ENCODE results near the gene BORCS5.
A peak's percentile ranks its signal among the peaks of the same experiment; 100 is the strongest.

BORCS5 gene

GRCh38 chr12:12436831-12437345 lies 80.0 kb downstream of the BORCS5 start:
- no peak for DNase-seq (ENCODE audit: low read depth)

- DNase-seq (ENCODE audit: low read depth) = peak; percentile 36
Measured at GRCh38 chr12:12439636-12440035, 82.8 kb downstream of the BORCS5 start.

GRCh38 chr12:12440784-12441428 lies 84.0 kb downstream of the BORCS5 start:
- DNase-seq (ENCODE audit: low read depth) = no peak

- no peak for DNase-seq (ENCODE audit: low read depth)
Measured at GRCh38 chr12:12441429-12441807, 84.5 kb downstream of the BORCS5 start.

DNA sequence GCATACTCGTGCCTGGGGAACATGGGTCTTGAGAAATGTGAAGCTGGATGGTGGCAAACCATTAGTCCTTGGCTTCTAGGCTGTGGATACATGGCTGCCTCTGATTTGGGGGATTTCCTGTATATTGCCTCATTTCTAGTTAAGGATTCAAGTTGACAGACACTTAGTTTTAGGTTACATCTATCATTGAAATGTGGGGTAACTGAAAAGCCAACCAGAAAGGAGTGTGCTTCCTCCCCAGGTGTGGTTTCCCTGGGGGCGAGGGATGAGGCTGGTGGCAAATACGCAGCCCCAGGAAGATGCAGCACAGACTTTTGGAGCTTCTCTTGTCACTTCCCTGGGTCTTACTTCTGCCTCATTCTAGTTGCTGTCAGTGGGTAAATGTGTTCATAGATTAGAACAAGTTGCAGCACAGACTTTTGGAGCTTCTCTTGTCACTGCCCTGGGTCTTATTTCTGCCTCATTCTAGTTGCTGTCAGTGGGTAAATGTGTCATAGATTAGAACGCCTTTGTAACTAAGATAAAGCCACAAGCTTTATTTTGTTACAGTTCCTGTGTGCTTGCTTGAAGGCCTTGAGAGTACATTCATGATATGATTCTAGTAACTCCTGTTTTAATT lies 85.1 kb downstream of the BORCS5 start:
- peak; percentile 19 for DNase-seq (ENCODE audit: low read depth)

- no peak for DNase-seq (ENCODE audit: low read depth)
Measured at GRCh38 chr12:12442548-12443071, 85.7 kb downstream of the BORCS5 start.

- DNase-seq (ENCODE audit: low read depth) = no peak
Measured at GRCh38 chr12:12443431-12443878, 86.6 kb downstream of the BORCS5 start.

- no peak for DNase-seq (ENCODE audit: low read depth)
Measured at GRCh38 chr12:12445165-12445881, 88.4 kb downstream of the BORCS5 start.

GRCh38 chr12:12445882-12446181 lies 89.0 kb downstream of the BORCS5 start:
- DNase-seq (ENCODE audit: low read depth) = no peak

GRCh38 chr12:12446786-12447185 lies 89.9 kb downstream of the BORCS5 start:
- DNase-seq (ENCODE audit: low read depth) = no peak

- DNase-seq (ENCODE audit: low read depth) = no peak
Measured at GRCh38 chr12:12447236-12447635, 90.4 kb downstream of the BORCS5 start.

GRCh38 chr12:12447837-12448236 lies 91.0 kb downstream of the BORCS5 start:
- DNase-seq (ENCODE audit: low read depth) = no peak

DNA sequence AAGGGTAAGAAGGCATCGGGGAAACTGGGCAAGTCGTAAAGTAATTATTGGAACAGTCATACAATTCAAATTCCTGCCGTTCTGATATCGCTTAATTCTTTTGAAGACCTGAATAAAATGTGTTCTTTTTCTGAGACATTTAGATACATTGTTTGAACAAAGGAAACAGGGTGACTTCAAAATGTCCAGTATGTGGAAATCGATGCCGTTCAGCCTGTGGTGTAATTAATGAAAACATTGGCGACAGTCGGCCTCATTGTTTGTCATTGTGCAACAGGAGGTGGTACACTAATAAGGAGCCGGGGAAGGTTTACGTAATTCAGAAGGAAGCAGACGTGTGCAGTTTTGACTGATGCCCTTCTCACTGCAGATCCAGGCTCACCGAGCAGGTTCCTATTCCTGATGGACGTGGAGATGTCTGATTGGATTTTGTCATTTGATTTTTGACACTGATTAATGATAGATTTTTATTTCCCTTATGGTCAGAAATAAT lies 92.7 kb downstream of the BORCS5 start:
- no peak for DNase-seq (ENCODE audit: low read depth)

GRCh38 chr12:12450043-12450471 lies 93.2 kb downstream of the BORCS5 start:
- no peak for DNase-seq (ENCODE audit: low read depth)

DNA sequence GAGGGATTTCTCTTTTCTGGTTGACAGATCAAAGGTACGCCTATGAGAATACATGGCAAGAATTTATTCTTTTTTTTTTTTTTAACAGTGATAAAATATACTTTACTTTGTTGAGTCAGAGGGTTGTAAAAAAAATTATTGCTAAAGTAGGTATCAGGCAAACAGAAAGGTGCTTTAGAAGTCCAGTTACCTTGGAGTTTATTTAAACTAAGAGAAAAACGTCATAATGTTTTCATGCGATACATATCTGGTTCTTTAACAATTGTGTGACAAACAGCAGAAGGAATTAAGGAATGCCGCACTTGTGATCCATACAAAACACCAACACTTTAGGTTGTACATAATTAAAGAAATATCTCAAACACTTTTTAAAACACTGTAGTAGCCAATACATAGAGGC lies 94.2 kb downstream of the BORCS5 start:
- DNase-seq (ENCODE audit: low read depth) = no peak

DNA sequence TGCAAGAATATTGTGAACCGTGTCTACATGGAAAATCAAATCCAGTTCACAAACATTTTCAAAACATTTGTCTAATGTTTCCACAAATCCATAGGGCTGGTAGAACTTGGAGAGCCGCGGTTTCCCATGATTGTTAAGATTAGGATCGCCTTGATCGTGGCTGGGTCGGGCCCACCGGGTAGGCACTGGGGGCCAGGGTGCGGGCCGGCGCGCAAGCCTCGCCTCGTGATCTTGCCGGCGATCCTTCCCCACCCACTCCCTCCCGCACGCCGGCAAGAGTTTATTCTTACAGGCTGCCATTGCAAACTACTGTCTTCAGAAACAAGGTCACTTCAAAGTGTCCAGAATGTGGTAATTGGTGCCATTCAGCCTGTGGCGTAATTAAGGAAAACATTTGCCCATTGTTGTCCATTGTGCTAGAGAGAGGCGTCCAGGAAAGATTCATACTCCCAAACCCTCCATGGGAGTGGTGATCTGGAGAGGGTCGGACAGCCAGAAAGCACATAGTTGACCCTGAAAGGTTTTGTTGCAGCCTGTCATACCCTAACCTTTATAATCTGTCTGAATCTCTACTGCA lies 95.5 kb downstream of the BORCS5 start:
- DNase-seq (ENCODE audit: low read depth) = no peak

DNA sequence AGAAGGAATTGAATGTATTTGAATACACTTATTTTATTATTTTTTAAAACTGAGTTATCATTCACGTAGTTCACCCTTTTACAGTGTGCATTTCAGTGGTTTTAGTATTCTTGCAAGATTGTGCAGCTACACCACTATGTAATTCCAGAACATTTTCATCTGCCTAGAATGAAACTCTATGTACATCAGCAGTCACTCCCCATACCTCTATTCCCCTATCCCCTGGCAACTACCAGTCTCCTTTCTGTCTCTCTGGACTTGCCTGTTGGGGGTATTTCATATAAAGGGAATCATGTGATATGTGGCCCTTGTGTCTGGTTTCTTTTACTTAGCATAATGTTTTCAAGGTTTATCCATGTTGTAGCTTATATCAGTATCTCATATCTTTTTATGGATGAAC lies 96.8 kb downstream of the BORCS5 start:
- no peak for DNase-seq (ENCODE audit: low read depth)

DNA sequence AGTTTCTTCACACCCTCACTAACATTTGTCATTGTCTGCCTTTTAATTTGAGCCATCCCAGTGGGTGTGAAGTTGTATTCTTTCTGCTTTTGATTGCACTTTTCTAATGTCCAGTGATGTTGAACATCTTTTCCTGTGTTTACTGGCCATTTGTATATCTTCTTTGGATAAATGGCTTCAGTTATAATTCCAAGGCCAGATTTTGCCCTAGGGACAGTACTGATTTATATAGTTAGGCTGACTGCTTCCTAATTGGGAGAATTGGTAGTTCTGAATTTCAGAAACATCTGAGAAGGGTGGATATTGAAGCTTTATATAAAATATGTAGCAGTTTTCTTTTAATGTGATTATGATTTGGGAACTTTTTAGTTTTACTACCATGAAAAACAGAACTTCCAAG lies 97.4 kb downstream of the BORCS5 start:
- no peak for DNase-seq (ENCODE audit: low read depth)

DNA sequence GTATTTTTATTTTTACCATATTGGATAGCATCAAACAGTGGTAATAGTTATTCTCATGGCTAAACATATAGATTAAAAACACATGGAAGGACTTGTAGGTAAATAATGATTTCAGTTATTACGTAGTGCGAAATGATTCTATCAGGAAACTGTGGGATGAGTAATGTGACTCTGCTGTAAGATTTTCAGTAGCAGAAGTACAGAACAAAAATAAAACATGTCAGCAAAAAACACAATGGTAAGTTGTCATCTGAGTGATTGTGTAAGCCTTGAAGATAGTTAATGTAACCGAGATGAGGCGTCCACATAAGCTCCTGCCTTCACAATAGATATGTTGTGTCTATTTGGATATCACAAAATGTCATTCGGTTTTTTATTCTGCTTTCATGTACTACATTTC lies 99.8 kb downstream of the BORCS5 start:
- no peak for DNase-seq (ENCODE audit: low read depth)

- DNase-seq (ENCODE audit: low read depth) = no peak
Measured at GRCh38 chr12:12460935-12461922, 104.4 kb downstream of the BORCS5 start.

DNA sequence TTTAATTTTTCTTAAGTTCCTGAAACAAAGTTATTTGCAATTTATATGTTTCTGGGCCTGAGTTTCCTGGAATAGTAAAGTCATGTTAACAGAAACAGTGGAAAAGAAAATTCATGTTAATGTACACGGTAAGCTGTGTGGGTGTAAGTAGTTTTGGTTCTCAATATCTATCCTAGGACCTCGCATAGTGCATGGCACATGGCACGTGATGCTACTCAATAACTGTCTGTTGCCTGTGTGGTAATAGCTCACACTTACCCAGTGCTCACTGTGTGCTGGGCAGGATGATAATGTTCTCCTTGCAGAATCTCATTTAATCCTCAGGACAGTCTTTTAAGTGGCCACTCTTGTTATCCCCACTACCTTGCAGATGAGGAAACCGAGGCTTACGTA lies 105.0 kb downstream of the BORCS5 start:
- no peak for DNase-seq (ENCODE audit: low read depth)
